Endothelial cell of umbilical vein (primary cell): ENCODE data around the gene FXYD6. TPM values are rescaled to one million over a fixed set of nuclear protein-coding genes. Genes with fewer than 3 reads are reported as not detected.

ENCODE experiments used
- BruUV-seq: library from RNA; stranded (reverse); fragments of 400-500 nt; replicated peaks from 2 replicates; lab custom pipeline; 2021; lab: Mats Ljungman, UMichigan
- CTCF ChIA-PET: fragments of 300-600, 350-600 bp; sonication (Branson Sonifier 250); formaldehyde crosslinking; loops from one replicate; lab custom pipeline; 2021; ENCODE audit warnings: antibody characterized with exemption, inconsistent platforms; lab: Charles Lee
- POLR2A ChIA-PET: fragments of 300-600, 350-600 bp; sonication (Branson Sonifier 250); formaldehyde crosslinking; loops from one replicate; lab custom pipeline; 2021; ENCODE audit warnings: antibody characterized with exemption, inconsistent platforms; lab: Charles Lee
- DNase-seq: peaks from one replicate; pipeline ENCODE4 v3.0.0-alpha.2; 2011; ENCODE audit warnings: low read depth, low spot score
- FAIRE-seq: peaks from 2 replicates; lab custom pipeline; 2011; peaks lifted over from hg19 to GRCh38; lab: Jason Lieb, UNC
- H2AFZ ChIP-seq: 2 replicates; pipeline ENCODE4 v1.6.0; 2012; ENCODE audit warnings: low read depth, low read length, control low read depth, inconsistent platforms
- H3K27ac ChIP-seq: 2 replicates; pipeline ENCODE4 v1.5.1; 2011; ENCODE audit warnings: low read depth, mild to moderate bottlenecking, control low read depth, low read length, moderate library complexity; ENCODE audit not compliant: insufficient read depth
- H3K27me3 ChIP-seq, 2 experiments: 2 replicates each; pipeline versions ENCODE4 v1.6.0 to v1.6.1; 2011; ENCODE audit warnings: low read length in 2 of 2, mixed read lengths in 1 of 2; ENCODE audit not compliant: control insufficient read depth in 2 of 2, insufficient read depth in 2 of 2
- H3K36me3 ChIP-seq, 2 experiments: 2 replicates in 1 of 2; 3 replicates in 1 of 2; pipeline ENCODE4 v1.5.1; 2011; ENCODE audit warnings: low read length in 2 of 2, mild to moderate bottlenecking in 1 of 2, moderate library complexity in 1 of 2; ENCODE audit not compliant: control insufficient read depth in 2 of 2, insufficient read depth in 2 of 2; ENCODE audit errors: extremely low read depth in 1 of 2
- H3K4me1 ChIP-seq: 3 replicates; pipeline ENCODE4 v1.5.1; 2011; ENCODE audit warnings: mild to moderate bottlenecking, low read length; ENCODE audit not compliant: control insufficient read depth, insufficient read depth; ENCODE audit errors: extremely low read depth
- H3K4me2 ChIP-seq: 2 replicates; pipeline ENCODE4 v1.6.1; 2011; ENCODE audit warnings: low read length, control low read depth, mixed read lengths; ENCODE audit not compliant: insufficient read depth
- H3K4me3 ChIP-seq, 3 experiments: fragments of 200-600 bp in 1 of 3; sonication (generic), shearing (Covaris generic) in 1 of 3; replicated peaks in 1 of 3; 2 replicates each; pipeline ENCODE4 v1.5.1; 2011 to 2016; ENCODE audit warnings: control low read depth in 3 of 3, low read length in 3 of 3, mild to moderate bottlenecking in 2 of 3, inconsistent platforms in 1 of 3, low read depth in 1 of 3, moderate library complexity in 1 of 3; ENCODE audit not compliant: insufficient read depth in 1 of 3
- H3K79me2 ChIP-seq: 2 replicates; pipeline ENCODE4 v1.6.0; 2012; ENCODE audit warnings: low read length, inconsistent platforms; ENCODE audit not compliant: control insufficient read depth, insufficient read depth
- H3K9ac ChIP-seq: replicated peaks from 2 replicates; pipeline ENCODE3; 2011; ENCODE audit warnings: low read length, control low read depth; ENCODE audit not compliant: insufficient read depth; ENCODE audit errors: extremely low read depth
- H3K9me1 ChIP-seq: replicated peaks from 3 replicates; pipeline ENCODE4 v1.6.0; 2011; ENCODE audit warnings: mild to moderate bottlenecking, low read length; ENCODE audit not compliant: control insufficient read depth, insufficient read depth; ENCODE audit errors: extremely low read depth
- H3K9me3 ChIP-seq: replicated peaks from 2 replicates; pipeline ENCODE4 v1.5.1; 2012; ENCODE audit warnings: low read length, inconsistent platforms; ENCODE audit not compliant: control insufficient read depth, insufficient read depth
- H4K20me1 ChIP-seq: replicated peaks from 2 replicates; pipeline ENCODE3; 2011; ENCODE audit warnings: mild to moderate bottlenecking, low read length; ENCODE audit not compliant: control insufficient read depth, insufficient read depth; ENCODE audit errors: extremely low read depth
- CTCF ChIP-seq, 2 donors: IDR thresholded peaks; 1 replicate in 1 of 2; 2 replicates in 1 of 2; pipeline ENCODE4 v1.5.1; 2011; ENCODE audit warnings: low read length in 2 of 2, mild to moderate bottlenecking in 2 of 2, moderate library complexity in 2 of 2, control low read depth in 1 of 2, inconsistent platforms in 1 of 2, low read depth in 1 of 2; ENCODE audit not compliant: insufficient read depth in 1 of 2; ENCODE audit errors: extremely low read depth in 1 of 2
- EZH2 ChIP-seq: IDR thresholded peaks from 2 replicates; pipeline ENCODE4 v1.6.1; 2012; ENCODE audit warnings: borderline replicate concordance, low read depth, mild to moderate bottlenecking, moderate library complexity, low read length, inconsistent platforms; ENCODE audit not compliant: severe bottlenecking
- GATA2 ChIP-seq: IDR thresholded peaks from 2 replicates; pipeline ENCODE4 v1.7.0; 2011; ENCODE audit warnings: low read depth, mild to moderate bottlenecking, moderate library complexity, mixed read lengths, low read length; ENCODE audit not compliant: insufficient read length, insufficient read depth
- JUN ChIP-seq: IDR thresholded peaks from 2 replicates; pipeline ENCODE4 v1.6.1; 2011; ENCODE audit warnings: borderline replicate concordance, low read depth; ENCODE audit not compliant: insufficient read length, insufficient read depth
- MYC ChIP-seq: IDR thresholded peaks from one replicate; pipeline ENCODE4 v1.6.1; 2011; ENCODE audit warnings: mild to moderate bottlenecking, low read depth, low read length
- POLR2A ChIP-seq: IDR thresholded peaks from 2 replicates; pipeline ENCODE4 v1.6.1; 2012; ENCODE audit warnings: low read depth, mild to moderate bottlenecking, control low read depth, low read length
- dilution Hi-C: fragments of 300-500 bp; cut with MboI; formaldehyde crosslinking; loops from one replicate; pipeline ENCODE4 v1.15.0; 2019; ENCODE audit warnings: low sequenced_read_pairs; ENCODE audit not compliant: extremely low pct_ligation_motif_present
- intact Hi-C: fragments of 100-400 bp; cut with micrococcal nuclease; formaldehyde crosslinking; loops from one replicate; pipeline ENCODE4 v1.10.0; 2022
- polyA plus RNA-seq, 4 experiments: library from polyadenylated mRNA; depleted of rRNA in 3 of 4; stranded (reverse) in 3 of 4; unstranded in 1 of 4; fragments of >200 nt; gene quantifications; 2 replicates each; pipeline versions ENCODE4 v1.2.1 to v1.2.3, GENCODE V29; 2011 to 2012; ENCODE audit warnings: missing spikeins in 1 of 4
- total RNA-seq: library from RNA; stranded (reverse); gene quantifications from 2 replicates; pipeline ENCODE4 v1.2.3, GENCODE V29; 2021
- TF ChIP-seq, protein P1 (sequence below): IDR thresholded peaks from 2 replicates; pipeline ENCODE4 v1.6.1; 2011; ENCODE audit not compliant: insufficient read depth, insufficient read length

FXYD6 gene
- total and polyA plus RNA-seq, 2 donors (not counting 3 experiments of a cell fraction or from before 2014, with no cell fraction given): 1.4 to 8.7 TPM

DNA sequence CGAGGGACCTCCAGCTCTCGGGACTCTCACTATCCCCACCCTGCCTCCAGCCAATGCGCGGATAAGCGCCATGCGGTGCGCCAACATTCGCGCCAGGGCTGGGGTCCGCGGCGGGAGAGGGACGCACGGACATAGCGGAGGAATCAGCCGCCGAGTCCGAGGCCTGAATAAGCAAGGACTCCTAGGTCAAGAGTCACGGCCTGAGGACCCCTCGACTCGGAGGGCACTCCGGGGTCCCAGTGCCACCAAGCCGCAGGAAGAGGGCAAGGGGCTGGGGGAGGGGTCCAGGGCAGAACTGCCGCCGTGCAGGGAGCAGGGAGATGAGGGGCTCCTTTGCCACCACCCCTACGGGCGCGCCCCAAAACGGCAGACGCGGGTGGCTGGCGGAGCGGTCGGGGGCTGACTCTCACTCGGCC lies 80.0 kb downstream of the FXYD6 start:
- TF ChIP-seq CTCF (IDR thresholded peaks at IDR 0.05; ENCODE audit: extremely low read depth in 1 of 2, insufficient read depth in 1 of 2, low read depth in 1 of 2, low read length in 2 of 2): no peak
- no peak for TF ChIP-seq MYC
- peak; percentile 86 for TF ChIP-seq EZH2
- no peak for TF ChIP-seq GATA2
- TF ChIP-seq JUN: no peak
- no peak for TF ChIP-seq POLR2A
- TF ChIP-seq, protein P1, sequence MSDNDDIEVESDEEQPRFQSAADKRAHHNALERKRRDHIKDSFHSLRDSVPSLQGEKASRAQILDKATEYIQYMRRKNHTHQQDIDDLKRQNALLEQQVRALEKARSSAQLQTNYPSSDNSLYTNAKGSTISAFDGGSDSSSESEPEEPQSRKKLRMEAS: no peak
- H3K9me1 ChIP-seq: no peaks in the 10 kb centered on the region
- H3K9me3 ChIP-seq: no peaks in the 10 kb centered on the region
- ChIA-PET POLR2A (no interaction called here), CTCF (no interaction called here)
- FAIRE-seq (no peak), DNase-seq (no peak)
- H3K36me3 ChIP-seq: no peaks in the 10 kb centered on the region
- no peak overlapping the region for H3K4me2 ChIP-seq
- intact Hi-C loops: no loop called here
- peaks cover 44% of the 10 kb centered on the region in 2 experiments for H3K27me3 ChIP-seq
- BruUV-seq: no TSS peak
- H2AFZ ChIP-seq: no peak overlapping the region
- H3K79me2 ChIP-seq: no peaks in the 10 kb centered on the region
- H4K20me1 ChIP-seq: no peaks in the 10 kb centered on the region
- no peak overlapping the region for H3K4me3 ChIP-seq
- H3K4me1 ChIP-seq: no peaks in the 10 kb centered on the region
- no peak overlapping the region for H3K27ac ChIP-seq
- no peak overlapping the region for H3K9ac ChIP-seq
- dilution Hi-C loops: no loop called here
